ENCODE results near the gene GALNT9. TPM values are rescaled to one million over a fixed set of nuclear protein-coding genes. Genes with fewer than 3 reads are reported as not detected.
A peak's percentile ranks its signal among the peaks of the same experiment; 100 is the strongest.

GALNT9 gene
- total RNA-seq, 1 donor from 2014 or later = not detected

DNA sequence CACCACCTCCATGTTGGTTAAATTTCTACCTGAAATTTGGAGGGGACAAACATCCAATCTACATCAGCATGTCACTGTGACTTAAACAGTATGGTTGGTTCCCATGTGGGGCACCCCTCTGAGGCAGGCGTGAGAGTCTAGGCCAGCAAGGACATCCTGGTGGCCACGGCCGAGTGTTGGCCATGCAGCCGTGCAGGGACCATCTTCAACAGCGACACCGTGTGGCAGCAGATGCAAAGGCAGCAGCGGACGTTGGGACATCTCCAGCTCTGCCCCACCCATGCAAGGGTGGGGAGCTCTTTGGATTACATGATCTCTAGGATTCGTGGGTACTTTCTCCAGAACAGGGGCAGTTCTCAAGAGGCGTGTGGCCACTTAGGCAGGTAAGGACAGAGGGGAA, 135.3 kb downstream of the GALNT9 start:
- no peaks in the 10 kb centered on the region for H3K27me3 ChIP-seq (ENCODE audit: control insufficient read depth, insufficient read depth, low read length)
- no peak for DNase-seq (ENCODE audit: low read depth)
- no peak for FAIRE-seq

DNA sequence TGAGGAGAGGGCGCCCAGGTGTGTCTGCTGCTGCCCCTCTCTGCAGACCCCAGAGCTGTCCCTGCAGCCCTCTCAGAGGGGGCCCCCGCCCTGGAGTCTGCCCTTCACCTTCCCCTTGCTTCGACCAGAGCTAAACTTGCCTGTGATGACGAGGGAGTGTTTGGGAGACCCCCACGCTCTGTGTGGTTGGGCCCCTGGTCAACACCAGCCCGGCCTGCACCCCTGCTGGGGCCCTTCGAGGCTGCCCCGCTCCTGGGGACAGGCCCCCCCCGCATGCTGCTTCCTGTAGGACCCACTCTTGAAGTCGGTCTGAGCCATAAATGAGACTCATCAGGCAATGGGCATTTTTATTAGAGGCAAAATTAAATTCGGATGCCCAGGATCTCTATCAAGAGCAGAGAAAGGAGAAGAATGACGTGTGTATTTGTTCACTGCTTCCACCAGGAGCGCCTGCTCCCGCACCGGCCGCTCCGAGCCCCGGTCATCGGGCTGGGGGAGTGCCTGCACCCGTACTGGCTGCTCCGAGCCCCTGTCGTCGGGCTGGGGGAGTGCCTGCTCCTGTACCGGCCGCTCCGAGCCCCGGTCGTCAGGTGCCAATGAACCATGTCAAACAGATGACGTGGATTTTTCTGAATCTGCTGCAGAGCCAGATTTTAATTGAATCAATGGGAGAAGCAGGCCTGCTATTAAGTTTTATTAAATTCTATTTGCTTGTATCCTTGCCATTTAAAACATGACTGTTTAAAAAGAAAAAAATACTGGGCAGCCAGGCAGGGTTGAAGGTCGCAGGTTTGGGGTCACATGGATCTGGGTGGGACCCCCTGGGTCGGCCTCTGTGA, 137.5 kb downstream of the GALNT9 start:
- TF ChIP-seq, protein P1, sequence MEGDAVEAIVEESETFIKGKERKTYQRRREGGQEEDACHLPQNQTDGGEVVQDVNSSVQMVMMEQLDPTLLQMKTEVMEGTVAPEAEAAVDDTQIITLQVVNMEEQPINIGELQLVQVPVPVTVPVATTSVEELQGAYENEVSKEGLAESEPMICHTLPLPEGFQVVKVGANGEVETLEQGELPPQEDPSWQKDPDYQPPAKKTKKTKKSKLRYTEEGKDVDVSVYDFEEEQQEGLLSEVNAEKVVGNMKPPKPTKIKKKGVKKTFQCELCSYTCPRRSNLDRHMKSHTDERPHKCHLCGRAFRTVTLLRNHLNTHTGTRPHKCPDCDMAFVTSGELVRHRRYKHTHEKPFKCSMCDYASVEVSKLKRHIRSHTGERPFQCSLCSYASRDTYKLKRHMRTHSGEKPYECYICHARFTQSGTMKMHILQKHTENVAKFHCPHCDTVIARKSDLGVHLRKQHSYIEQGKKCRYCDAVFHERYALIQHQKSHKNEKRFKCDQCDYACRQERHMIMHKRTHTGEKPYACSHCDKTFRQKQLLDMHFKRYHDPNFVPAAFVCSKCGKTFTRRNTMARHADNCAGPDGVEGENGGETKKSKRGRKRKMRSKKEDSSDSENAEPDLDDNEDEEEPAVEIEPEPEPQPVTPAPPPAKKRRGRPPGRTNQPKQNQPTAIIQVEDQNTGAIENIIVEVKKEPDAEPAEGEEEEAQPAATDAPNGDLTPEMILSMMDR (IDR thresholded peaks at IDR 0.05; ENCODE audit: insufficient read depth, low read length, severe bottlenecking) = no peak
- no peaks in the 10 kb centered on the region for H3K36me3 ChIP-seq (ENCODE audit: control insufficient read depth, insufficient read depth, low read length)
- no peaks in the 10 kb centered on the region for H3K27me3 ChIP-seq (ENCODE audit: control insufficient read depth, insufficient read depth, low read length)
- no peak for DNase-seq (ENCODE audit: low read depth)
- H3K4me3 ChIP-seq (ENCODE audit: low read depth, low read length) = no peak overlapping the region
- FAIRE-seq = no peak

More for the DNA sequence above, 135.3 kb downstream of the GALNT9 start:
- no peak overlapping the region for H3K4me3 ChIP-seq (ENCODE audit: low read depth, low read length)
- H3K36me3 ChIP-seq (ENCODE audit: control insufficient read depth, insufficient read depth, low read length) = no peaks in the 10 kb centered on the region
- TF ChIP-seq, protein P1 (IDR thresholded peaks at IDR 0.05; ENCODE audit: insufficient read depth, low read length, severe bottlenecking) = no peak

DNA sequence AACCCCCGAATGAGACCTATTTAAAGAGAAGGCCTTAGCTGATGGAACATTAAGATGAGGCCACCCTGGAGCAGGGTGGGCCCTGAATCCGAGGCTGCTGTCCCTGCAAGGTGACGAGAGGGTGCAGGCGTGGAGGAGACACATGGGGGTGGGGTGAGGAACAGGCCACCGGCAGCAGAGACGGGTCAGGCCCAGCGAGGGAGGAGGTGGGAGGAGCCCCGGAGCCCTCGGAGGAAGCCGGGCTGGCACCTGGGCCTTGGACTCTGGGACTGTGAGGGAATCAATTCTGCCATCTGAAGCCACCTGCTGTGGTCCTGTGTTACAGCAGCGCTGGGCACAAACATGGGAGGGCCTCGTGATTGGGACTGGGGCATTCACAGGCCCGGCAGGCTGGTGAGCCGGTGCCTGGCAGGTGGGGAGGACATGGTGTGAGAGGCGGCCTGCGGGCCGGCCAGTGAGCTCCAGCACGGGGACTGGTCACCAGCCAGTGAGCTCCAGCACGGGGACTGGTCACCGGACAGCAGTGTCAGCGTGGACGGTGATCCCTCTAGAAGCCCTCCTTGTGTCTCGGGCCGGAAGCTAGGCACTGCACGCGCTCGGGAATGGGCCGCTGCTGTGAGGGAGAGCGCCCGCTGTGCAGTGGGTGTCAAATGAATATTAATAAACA, 138.4 kb downstream of the GALNT9 start:
- TF ChIP-seq, protein P1 (IDR thresholded peaks at IDR 0.05; ENCODE audit: insufficient read depth, low read length, severe bottlenecking) = no peak
- no peak for FAIRE-seq
- no peaks in the 10 kb centered on the region for H3K36me3 ChIP-seq (ENCODE audit: control insufficient read depth, insufficient read depth, low read length)
- no peak overlapping the region for H3K4me3 ChIP-seq (ENCODE audit: low read depth, low read length)
- no peak for DNase-seq (ENCODE audit: low read depth)
- H3K27me3 ChIP-seq (ENCODE audit: control insufficient read depth, insufficient read depth, low read length) = no peaks in the 10 kb centered on the region

DNA sequence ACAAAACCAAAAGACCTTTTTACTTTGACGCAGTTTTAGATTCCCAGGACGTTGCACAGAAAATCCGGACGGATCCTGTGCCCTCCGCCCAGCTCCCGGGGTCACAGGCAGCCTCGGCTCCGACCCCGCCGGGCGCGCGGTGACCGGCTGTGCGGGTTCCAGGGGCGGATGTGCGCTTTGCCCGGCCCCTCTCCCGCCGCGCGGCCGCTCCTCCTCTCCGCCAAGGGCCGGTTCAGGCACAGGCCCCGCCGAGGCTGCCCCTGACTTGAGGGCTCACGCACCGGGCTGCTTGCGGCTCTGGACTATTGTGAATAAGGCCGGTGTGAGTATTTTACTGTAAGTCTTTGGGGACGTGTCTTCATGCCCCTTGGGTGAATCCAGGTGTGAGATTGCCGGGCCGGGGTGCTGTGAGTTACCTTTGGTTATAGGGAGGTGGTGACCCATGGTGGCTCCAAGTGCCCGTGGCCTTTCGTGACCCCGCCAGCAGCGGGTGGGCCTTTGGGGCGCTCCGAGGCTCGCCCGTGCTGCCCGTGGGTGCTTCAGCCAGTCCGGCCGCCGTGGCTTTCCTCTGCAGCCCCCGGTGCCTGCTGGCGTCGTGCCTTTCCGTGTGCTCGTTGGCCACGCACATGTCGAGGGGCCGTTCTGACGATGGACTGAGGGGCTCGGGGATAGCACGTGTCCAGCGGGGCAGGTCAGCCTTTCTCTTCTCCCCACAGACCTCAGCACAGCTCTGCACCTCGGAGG, 139.2 kb downstream of the GALNT9 start:
- TF ChIP-seq, protein P1 (IDR thresholded peaks at IDR 0.05; ENCODE audit: insufficient read depth, low read length, severe bottlenecking) = no peak
- no peak for DNase-seq (ENCODE audit: low read depth)
- H3K36me3 ChIP-seq (ENCODE audit: control insufficient read depth, insufficient read depth, low read length) = no peaks in the 10 kb centered on the region
- no peak for FAIRE-seq
- H3K27me3 ChIP-seq (ENCODE audit: control insufficient read depth, insufficient read depth, low read length) = no peaks in the 10 kb centered on the region
- H3K4me3 ChIP-seq (ENCODE audit: low read depth, low read length) = peak overlapping the region; percentile 55

DNA sequence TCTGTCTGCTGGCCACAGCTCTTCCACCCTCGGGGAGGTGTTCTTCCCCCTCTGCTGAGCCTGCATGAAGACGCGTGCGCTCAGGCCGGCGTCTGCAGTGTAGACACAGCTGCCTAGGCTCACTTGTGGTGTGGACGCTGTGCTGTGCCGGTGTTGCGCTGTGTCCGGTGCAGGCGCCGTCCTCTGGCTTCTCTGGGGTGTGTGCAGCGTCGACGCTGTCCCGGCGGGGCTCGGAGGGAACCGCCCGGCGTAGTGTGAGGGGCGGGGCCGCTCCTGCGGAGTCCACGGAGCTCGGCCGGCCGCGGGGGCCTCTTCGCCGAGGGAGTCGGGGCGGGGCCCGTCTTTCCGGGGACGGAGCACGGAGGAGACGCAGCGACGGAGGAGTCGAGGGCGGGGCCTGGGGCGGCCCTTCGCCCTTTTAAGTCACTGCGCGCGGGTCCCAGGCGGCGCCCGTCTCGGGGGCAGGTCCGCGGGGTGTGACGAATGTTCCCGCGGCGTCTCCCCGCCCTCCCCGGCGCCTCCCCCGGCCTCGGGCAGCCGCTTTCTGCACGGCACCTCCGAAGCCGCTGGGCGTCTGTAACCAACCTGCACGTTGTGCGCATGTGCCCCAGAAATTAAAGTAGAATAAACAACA, 139.9 kb downstream of the GALNT9 start:
- Histone ChIP-seq H3K4me3 (ENCODE audit: low read depth, low read length) (peak overlapping the region; percentile 55), H3K27me3 (ENCODE audit: control insufficient read depth, insufficient read depth, low read length) (no peaks in the 10 kb centered on the region)
- no peak for FAIRE-seq

More for the DNA sequence above, 139.9 kb downstream of the GALNT9 start:
- DNase-seq (ENCODE audit: low read depth) = peak; percentile 77
- TF ChIP-seq, protein P1 (IDR thresholded peaks at IDR 0.05; ENCODE audit: insufficient read depth, low read length, severe bottlenecking) = no peak
- H3K36me3 ChIP-seq (ENCODE audit: control insufficient read depth, insufficient read depth, low read length) = no peaks in the 10 kb centered on the region
